T-helper 2 cell treated with Interferon-gamma antibody and Interleukin-4, amounts not matched to agents 5 μg/mL and 100 μg/mL, for 36 hours (primary cell): ENCODE measurements around the gene HERPUD2.
"Not testable (repeated sequence)": the region's sequence is repeated elsewhere in the genome, so short reads cannot be mapped to it uniquely, and the experiment has no call there.

Experiments
- DNase-seq: peaks from one replicate; pipeline ENCODE4 v3.0.0; 2021; ENCODE audit warnings: low spot score
- H3K27ac Mint-ChIP-seq: one replicate; pipeline ENCODE4 v1.8.0; 2021; ENCODE audit warnings: mild to moderate bottlenecking, mixed read lengths
- H3K27me3 Mint-ChIP-seq: one replicate; pipeline ENCODE4 v1.8.0; 2021; ENCODE audit warnings: low read depth, mixed read lengths
- H3K36me3 Mint-ChIP-seq: one replicate; pipeline ENCODE4 v1.8.0; 2021; ENCODE audit warnings: low read depth, mixed read lengths
- H3K4me1 Mint-ChIP-seq: one replicate; pipeline ENCODE4 v1.8.0; 2021; ENCODE audit warnings: low read depth, mixed read lengths
- H3K4me3 Mint-ChIP-seq: one replicate; pipeline ENCODE4 v1.8.0; 2022; ENCODE audit warnings: mild to moderate bottlenecking, moderate library complexity, mixed read lengths
- H3K9me3 Mint-ChIP-seq: one replicate; pipeline ENCODE4 v1.8.0; 2021; ENCODE audit warnings: mixed read lengths

The HERPUD2 gene

DNA sequence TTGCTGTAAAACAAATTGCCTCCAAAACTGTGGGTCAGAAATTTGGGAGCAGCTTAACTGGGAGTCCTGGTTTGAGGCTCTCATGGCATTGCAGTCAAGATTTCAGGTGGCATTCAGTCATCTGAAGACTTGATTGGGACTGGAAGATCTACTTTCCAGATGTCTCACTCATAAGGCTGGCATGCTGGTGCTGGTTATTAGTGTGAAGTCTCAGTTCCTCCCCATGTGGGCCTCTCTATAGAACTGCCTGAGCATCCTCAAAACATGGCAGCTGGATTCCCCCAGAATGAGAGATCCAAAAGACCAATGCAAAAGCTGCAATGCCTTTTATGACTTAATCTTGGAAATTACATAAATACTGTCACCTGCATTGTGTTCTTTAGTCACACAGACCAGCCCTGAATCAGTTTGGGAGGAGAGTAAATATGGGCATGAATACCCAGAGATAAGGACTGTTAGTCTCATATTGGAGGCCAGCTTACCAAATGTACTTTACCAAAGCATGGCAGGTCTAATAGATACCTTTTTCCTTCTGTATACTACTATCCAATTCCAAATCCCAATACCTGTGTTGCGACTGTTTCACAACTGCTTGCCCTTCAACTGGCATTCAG, 6.5 kb upstream of the HERPUD2 start:
- H3K4me3 Mint-ChIP-seq = no peak overlapping the region
- H3K27ac Mint-ChIP-seq = no peak overlapping the region
- H3K9me3 Mint-ChIP-seq = no peaks in the 10 kb centered on the region
- peaks cover 3% of the 10 kb centered on the region for H3K27me3 Mint-ChIP-seq
- peaks cover 32% of the 10 kb centered on the region for H3K4me1 Mint-ChIP-seq
- peaks cover 9% of the 10 kb centered on the region for H3K36me3 Mint-ChIP-seq
- no peak for DNase-seq

DNA sequence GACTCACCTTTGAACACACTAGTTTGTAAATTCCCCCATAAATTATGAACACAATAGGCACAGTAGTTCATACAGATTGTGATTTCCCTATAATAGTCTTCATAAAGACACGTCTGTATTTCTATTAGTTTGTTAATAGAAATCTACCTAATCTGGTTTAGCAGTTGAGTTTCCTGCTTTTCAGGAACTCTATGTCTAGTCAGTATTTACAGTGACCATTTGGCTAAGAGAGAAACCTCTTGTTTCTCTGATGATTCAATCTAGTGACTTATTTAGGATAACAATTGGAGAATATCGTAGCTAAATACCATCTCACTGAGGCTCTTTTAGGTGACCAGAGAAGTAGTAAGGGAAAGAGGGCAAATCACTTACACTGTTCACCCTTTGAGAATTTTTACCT, 5.9 kb upstream of the HERPUD2 start:
- peaks cover 33% of the 10 kb centered on the region for H3K4me1 Mint-ChIP-seq
- H3K27me3 Mint-ChIP-seq = peaks cover 3% of the 10 kb centered on the region
- peaks cover 9% of the 10 kb centered on the region for H3K36me3 Mint-ChIP-seq
- no peak for DNase-seq
- no peak overlapping the region for H3K4me3 Mint-ChIP-seq
- H3K9me3 Mint-ChIP-seq = no peaks in the 10 kb centered on the region
- H3K27ac Mint-ChIP-seq = no peak overlapping the region

DNA sequence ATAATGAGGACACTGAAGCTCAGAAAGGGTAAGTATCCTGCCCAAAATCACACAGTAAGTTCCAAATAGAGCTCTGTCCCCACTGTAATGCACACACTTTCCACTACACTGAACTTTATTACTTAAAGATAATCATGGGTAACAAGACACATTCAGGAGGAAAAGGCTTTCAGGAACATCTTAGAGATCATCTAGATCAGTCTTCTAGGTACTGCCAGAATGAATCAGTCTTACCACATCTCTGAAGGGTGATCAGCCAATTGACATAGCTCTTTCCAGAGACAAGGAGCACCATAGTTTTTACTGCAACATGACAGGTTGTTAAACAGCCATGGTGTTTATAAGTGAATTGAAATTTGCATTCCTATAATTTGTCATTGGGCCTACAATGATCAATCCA, 5.4 kb upstream of the HERPUD2 start:
- H3K27ac Mint-ChIP-seq = no peak overlapping the region
- H3K27me3 Mint-ChIP-seq = peaks cover 3% of the 10 kb centered on the region
- H3K9me3 Mint-ChIP-seq = no peaks in the 10 kb centered on the region
- H3K4me1 Mint-ChIP-seq = peaks cover 33% of the 10 kb centered on the region
- H3K4me3 Mint-ChIP-seq = no peak overlapping the region
- H3K36me3 Mint-ChIP-seq = peaks cover 9% of the 10 kb centered on the region
- no peak for DNase-seq

DNA sequence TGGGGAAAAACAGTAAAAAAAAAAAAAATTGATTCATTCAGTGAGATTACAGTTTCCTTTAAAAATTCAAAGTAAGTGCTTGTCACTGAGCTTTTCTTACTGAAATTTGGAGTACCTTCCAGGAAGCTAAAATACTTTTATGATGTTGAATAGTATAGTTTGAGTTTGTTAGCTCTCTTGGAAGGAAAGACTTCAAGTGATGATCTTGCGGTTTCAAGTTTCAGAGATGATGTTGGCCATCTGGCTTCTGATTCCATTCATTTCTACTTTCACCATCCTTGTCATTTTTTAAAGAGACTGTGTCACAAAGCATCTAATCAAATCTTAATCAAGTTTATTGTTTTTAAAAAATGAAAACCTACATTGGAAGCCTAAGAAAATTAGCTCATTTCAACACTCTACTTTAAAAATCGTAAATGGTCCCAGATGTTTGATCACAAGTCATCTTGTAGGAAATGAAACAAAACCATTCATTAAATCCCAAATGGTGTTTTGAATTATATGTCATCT, 4.9 kb upstream of the HERPUD2 start:
- Mint-ChIP-seq H3K36me3 (peaks cover 9% of the 10 kb centered on the region), H3K9me3 (no peaks in the 10 kb centered on the region), H3K27me3 (peaks cover 3% of the 10 kb centered on the region), H3K4me1 (peaks cover 33% of the 10 kb centered on the region), H3K4me3 (no peak overlapping the region), H3K27ac (peak overlapping the region; percentile 44)
- no peak for DNase-seq

DNA sequence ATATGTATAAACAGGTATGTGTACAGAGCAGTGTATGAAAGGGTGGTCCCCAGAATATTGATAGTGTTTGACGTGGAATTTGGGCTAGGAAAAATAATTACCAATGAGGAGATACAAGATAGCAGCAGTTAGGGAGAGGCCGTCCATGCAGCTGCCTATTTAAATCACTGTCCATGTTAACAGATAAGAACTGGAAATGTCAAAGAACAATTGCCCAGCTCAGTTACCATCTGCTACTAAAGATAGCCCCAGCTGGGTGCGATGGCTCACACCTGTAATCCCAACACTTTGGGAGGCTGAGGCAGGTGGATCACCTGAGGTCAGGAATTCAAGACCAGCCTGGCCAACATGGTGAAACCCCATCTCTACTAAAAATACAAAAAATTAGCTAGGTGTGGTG, 3.4 kb upstream of the HERPUD2 start:
- Mint-ChIP-seq H3K36me3 (peaks cover 15% of the 10 kb centered on the region), H3K4me1 (peaks cover 38% of the 10 kb centered on the region)
- DNase-seq, H3K4me3 Mint-ChIP-seq, H3K27me3 Mint-ChIP-seq, H3K9me3 Mint-ChIP-seq, H3K27ac Mint-ChIP-seq: not testable (repeated sequence)

DNA sequence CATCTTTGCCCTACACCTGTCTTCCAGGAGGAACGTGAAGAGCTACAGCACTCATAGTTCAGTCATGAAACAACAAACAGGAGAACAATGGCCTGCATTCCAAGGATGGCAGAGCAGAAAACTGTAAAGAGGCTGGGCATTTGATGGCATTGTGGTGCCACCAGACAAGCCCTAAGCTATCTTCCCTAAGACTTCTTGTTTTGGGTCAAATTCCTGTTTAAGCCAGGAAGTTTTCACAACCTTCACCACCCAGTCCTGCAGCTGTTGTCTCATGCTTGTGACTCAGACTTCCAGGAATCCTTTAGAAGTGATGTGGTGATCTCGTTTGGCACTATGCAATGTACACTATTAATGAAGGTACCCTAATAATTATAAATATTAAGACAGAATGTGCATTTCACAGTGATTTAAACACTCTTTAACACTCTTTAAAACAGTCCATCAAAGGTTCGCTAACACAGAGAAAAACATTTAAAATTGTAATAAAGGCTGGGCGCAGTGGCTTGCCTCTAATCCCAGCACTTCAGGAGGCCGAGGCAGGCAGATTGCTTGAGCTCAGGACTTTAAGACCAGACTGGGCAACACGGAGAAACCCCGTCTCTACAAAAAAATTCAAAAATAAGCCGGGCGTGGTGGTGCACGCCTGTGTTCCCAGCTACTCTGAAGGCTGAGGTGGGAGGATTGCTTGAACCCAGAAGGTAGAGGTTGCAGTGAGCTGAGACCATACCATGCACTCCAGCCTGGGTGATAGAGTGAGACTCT, 2.7 kb upstream of the HERPUD2 start:
- DNase-seq = no peak

DNA sequence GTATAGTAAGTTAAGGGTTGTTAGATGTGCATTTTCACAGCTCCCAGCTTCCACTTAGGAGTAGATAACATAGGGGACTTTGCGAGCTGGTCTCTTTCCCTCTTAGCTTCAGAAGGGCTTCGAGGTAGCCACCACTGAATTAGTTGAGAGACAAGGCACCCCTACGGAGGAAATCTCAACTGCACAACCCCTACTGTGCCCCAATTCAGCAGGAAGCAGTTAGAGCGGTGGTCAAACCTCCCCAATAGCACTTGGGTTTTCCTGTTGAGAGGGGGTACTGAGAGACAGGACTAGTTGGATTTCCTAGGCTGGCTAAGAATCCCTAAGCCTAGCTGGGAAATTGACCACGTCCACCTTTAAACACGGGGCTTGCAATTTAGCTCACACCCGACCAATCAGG, 1.1 kb upstream of the HERPUD2 start:
- Mint-ChIP-seq H3K4me3 (peak overlapping the region; percentile 97), H3K4me1 (peaks cover 52% of the 10 kb centered on the region), H3K36me3 (peaks cover 25% of the 10 kb centered on the region), H3K9me3 (no peaks in the 10 kb centered on the region), H3K27ac (peak overlapping the region; percentile 98), H3K27me3 (no peaks in the 10 kb centered on the region)
- no peak for DNase-seq

More for the DNA sequence above, 2.7 kb upstream of the HERPUD2 start:
- Mint-ChIP-seq H3K4me1 (peaks cover 46% of the 10 kb centered on the region), H3K27me3 (no peaks in the 10 kb centered on the region), H3K36me3 (peaks cover 20% of the 10 kb centered on the region), H3K4me3 (peak overlapping the region; percentile 97), H3K27ac (no peak overlapping the region), H3K9me3 (no peaks in the 10 kb centered on the region)

DNA sequence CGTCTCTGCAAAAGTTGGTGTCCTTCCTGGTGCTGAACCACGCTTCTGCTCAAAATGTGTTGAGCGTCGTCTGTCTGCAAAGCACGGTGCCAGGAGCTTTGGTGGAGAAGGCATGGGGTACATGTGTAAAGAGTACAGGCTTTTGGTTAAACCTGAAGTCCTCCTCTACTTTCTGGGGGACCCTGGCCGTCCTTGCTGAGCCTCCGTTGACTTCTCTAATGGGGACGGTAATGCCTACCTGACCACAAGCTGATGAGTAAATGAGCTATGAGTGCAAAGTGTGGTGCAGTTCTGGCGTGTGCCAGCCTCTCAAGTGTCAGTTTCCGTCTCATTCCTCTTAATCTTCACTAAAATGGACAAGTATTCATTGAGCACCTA, 527 bp upstream of the HERPUD2 start:
- no peaks in the 10 kb centered on the region for H3K27me3 Mint-ChIP-seq

DNA sequence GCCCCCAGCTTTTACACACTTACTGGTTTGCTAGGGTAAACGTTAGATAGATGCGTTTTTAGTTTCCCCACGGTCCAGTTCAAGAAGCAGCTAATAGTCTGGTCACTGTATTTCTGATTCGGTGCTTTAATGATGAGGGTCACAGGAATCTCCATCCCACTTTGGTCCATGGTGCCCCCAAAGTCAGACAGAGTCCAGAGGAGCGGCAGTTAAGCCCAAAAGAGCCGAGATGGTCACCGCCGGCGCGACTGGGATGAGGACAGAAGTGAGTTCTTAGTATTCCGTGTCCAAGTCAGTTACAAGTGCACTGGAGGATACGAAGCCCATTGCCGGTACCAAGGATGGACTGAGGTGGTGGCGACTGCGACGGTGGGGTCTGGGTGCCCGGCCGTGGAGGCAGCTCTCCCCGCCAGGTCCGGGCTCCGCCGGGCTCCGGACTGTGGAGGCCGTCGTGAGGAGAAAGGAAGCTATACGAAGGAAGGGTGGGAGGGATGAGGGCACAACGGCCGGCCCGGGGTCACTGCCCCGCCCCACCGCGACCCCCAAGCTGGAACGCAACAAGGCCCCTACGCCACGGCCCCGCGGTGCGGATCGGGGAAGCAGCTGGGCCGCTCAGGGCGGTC, 663 bp downstream of the HERPUD2 start:
- peaks cover 32% of the 10 kb centered on the region for H3K36me3 Mint-ChIP-seq
- H3K4me3 Mint-ChIP-seq = peak overlapping the region; percentile 85
- DNase-seq = no peak
- H3K27ac Mint-ChIP-seq = peak overlapping the region; percentile 85
- H3K27me3 Mint-ChIP-seq = no peaks in the 10 kb centered on the region
- no peaks in the 10 kb centered on the region for H3K9me3 Mint-ChIP-seq
- peaks cover 54% of the 10 kb centered on the region for H3K4me1 Mint-ChIP-seq

More for the DNA sequence above, 527 bp upstream of the HERPUD2 start:
- Mint-ChIP-seq H3K9me3 (no peaks in the 10 kb centered on the region), H3K27ac (peak overlapping the region; percentile 98), H3K4me1 (peaks cover 51% of the 10 kb centered on the region), H3K4me3 (peak overlapping the region; percentile 97), H3K36me3 (peaks cover 27% of the 10 kb centered on the region)
- DNase-seq = no peak

DNA sequence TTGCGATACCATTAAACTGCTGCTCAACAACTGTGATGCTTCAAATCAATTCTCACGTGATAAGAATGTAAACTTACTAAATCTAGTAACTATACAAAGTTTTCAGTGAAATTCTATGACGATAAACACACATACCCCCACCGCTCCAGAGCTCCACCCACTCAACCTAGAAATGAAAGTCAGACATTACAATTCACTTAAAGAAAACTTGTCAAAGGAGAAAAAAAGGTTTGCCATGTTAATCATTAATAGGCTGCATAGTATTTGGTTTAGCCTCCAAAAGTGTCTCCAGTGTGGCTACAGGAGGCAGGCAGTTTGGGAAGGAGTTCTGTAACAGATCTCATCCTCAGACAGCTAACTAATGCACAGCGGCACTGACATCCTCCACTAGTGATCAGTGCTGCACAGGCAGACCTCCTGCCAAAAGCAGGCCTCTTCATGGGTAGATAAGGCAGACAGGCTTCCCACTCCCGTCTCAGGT, 3.1 kb downstream of the HERPUD2 start:
- DNase-seq = peak; percentile 45
- peak overlapping the region; percentile 85 for H3K27ac Mint-ChIP-seq
- peak overlapping the region; percentile 85 for H3K4me3 Mint-ChIP-seq
- H3K36me3 Mint-ChIP-seq = peaks cover 42% of the 10 kb centered on the region
- H3K27me3 Mint-ChIP-seq = no peaks in the 10 kb centered on the region
- H3K9me3 Mint-ChIP-seq = no peaks in the 10 kb centered on the region
- H3K4me1 Mint-ChIP-seq = peaks cover 66% of the 10 kb centered on the region

DNA sequence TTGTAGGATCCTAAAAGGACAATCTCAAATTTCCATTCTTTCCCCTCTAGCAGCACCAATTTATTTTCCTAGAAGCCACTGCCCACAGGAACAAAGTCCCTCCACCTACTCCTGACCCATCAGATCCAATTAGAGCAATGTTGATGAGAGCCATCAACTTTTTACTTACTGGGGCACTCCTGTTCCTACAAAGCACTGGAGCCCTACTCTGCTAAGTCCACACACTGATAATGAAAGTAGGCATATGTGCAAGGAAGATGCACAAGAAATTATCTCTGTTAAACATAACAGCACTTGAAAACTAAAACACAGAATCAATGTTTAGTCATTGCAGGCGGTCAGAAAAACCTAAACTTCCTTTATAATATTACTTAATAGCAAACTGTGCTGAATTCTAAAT, 3.6 kb downstream of the HERPUD2 start:
- Mint-ChIP-seq H3K27ac (peak overlapping the region; percentile 85), H3K4me3 (peak overlapping the region; percentile 85)

DNA sequence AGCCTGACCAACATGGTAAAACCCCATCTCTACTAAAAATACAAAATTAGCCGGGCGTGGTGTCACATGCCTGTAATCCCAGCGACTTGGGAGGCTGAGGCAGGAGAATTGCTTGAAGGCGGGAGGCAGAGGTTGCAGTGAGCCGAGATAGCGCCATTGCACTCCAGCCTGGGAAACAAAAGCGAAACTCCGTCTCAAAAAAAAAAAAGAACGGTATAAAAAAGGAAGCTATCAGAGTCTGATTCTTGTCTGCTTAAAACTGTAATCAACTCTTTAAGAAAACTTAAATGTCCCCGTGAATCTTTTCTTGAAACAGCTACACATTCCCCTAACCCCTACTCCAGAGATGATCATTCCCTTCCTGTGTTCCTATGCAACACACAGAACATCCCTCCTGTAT, 4.3 kb downstream of the HERPUD2 start:
- Mint-ChIP-seq H3K4me1 (peaks cover 53% of the 10 kb centered on the region), H3K4me3 (peak overlapping the region; percentile 85), H3K36me3 (peaks cover 39% of the 10 kb centered on the region), H3K27ac (peak overlapping the region; percentile 85)
- H3K9me3 Mint-ChIP-seq, DNase-seq, H3K27me3 Mint-ChIP-seq: not testable (repeated sequence)

More for the DNA sequence above, 3.6 kb downstream of the HERPUD2 start:
- Mint-ChIP-seq H3K9me3 (no peaks in the 10 kb centered on the region), H3K4me1 (peaks cover 61% of the 10 kb centered on the region), H3K36me3 (peaks cover 39% of the 10 kb centered on the region), H3K27me3 (no peaks in the 10 kb centered on the region)
- no peak for DNase-seq

DNA sequence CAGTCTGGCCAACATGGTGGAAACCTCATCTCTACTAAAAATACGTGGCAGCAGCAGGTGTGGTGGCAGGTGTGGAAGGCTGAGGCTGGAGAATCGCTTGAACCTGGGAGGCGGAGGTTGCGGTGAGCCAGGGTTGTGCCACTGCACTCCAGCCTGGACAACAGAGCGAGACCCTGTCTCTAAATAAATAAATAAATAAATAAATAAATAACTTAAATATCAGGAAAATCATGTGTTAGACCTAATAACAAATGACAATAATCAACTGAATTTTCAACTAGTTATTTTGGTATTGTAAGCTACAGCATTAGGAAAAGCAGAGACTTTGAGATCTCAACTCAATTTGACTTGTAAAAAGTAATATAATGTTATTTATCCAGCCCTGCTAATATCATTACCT, 9.2 kb downstream of the HERPUD2 start:
- peaks cover 46% of the 10 kb centered on the region for H3K4me1 Mint-ChIP-seq
- no peak overlapping the region for H3K27ac Mint-ChIP-seq
- H3K27me3 Mint-ChIP-seq = no peaks in the 10 kb centered on the region
- H3K4me3 Mint-ChIP-seq = no peak overlapping the region
- H3K36me3 Mint-ChIP-seq = peaks cover 42% of the 10 kb centered on the region
- H3K9me3 Mint-ChIP-seq = peaks cover 4% of the 10 kb centered on the region
- DNase-seq = no peak
